Frontal cortex (tissue), 4 donors: ENCODE measurements around the gene CD200R1. TPM values are rescaled to one million over a fixed set of nuclear protein-coding genes. Genes with fewer than 3 reads are reported as not detected.
"Not testable (repeated sequence)": the region's sequence is repeated elsewhere in the genome, so short reads cannot be mapped to it uniquely, and the experiment has no call there.

Source experiments
- DNase-seq, 2 donors: peaks; one replicate each; pipeline ENCODE4 v3.0.0; 2012; ENCODE audit warnings: low spot score in 2 of 2
- FAIRE-seq: peaks from 2 replicates; lab custom pipeline; 2012; peaks lifted over from hg19 to GRCh38; lab: Jason Lieb, UNC
- total RNA-seq: library from RNA; depleted of rRNA; stranded (reverse); fragments of >200 nt; gene quantifications from one replicate; pipeline ENCODE4 v1.2.3, GENCODE V29; 2014
- donor health status: control.
- donor health status: control.
- donor health status: control.

The CD200R1 gene
- total RNA-seq, 1 donor from 2014 or later = 0.82 TPM

- DNase-seq (no peak), FAIRE-seq (no peak)
Measured at GRCh38 chr3:112976953-112977352, 2.0 kb upstream of the CD200R1 start.

DNA sequence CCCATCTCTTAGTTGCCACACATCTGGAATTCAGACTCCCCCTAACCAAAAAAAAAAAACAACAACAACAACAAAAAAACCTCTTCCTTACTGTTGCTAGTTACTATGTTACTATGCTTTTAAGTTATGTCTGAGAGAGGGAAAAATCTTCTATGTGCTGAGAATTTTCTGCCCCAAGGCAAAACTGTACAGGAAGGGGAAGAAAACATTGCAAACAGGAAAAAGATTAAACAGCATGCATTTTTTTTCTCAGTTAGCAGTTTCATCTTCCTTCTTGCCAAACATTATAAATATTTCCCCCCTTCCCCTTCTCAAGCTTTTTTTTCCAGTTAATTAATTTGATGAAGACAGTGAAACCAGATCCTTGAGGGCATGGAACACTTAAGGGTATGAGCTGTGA is 1.1 kb upstream of the CD200R1 start:
- FAIRE-seq = no peak

GRCh38 chr3:112974178-112974517 is 755 bp downstream of the CD200R1 start:
- DNase-seq (no peak), FAIRE-seq (no peak)

More for the DNA sequence above, 1.1 kb upstream of the CD200R1 start:
- DNase-seq = no peak

GRCh38 chr3:112973325-112974177 is 1.4 kb downstream of the CD200R1 start:
- no peak for FAIRE-seq

DNA sequence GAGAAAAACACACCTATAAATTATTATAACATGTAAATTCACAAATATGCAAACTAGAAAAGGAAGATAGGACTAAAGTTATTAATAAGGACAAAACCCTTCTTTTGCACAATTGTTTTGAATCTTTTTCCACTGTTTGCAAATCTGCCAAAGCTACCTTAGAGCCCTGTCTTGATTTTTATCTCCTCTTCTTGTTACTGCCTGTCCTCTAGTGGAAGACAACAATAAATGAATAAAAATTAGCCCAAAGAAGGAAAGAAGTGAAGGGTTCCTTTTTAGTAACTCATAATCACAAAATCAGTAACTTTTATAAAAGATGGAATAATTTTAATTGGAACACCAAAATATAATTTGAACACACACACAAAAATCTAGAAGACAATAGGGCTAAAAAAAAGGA is 2.7 kb downstream of the CD200R1 start:
- FAIRE-seq = no peak
- DNase-seq = no peak

More at GRCh38 chr3:112973325-112974177, 1.4 kb downstream of the CD200R1 start:
- no peak for DNase-seq

- DNase-seq (no peak), FAIRE-seq (no peak)
Measured at GRCh38 chr3:112967828-112968227, 7.1 kb downstream of the CD200R1 start.

DNA sequence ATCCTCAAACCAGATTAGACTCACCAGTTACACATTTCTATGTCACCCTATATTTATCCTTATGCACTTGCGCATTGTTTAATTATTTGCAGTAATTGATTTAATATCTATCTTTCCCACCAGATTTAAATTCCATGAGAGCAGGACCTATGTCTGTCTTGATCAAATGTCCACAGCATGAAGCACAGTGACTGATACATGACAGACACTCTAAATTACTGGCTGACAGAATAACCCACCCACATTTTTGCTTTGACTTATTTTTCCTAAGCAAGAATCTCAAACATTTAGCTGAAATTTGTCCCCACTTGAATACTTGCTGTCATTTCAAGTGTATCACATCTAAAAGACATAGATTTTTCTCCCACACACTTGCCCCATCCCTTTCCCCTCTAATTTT is 7.5 kb downstream of the CD200R1 start:
- no peak for DNase-seq
- FAIRE-seq = no peak

- FAIRE-seq (no peak), DNase-seq (no peak)
Measured at GRCh38 chr3:112966633-112967032, 8.3 kb downstream of the CD200R1 start.

GRCh38 chr3:112965656-112966055 is 9.2 kb downstream of the CD200R1 start:
- DNase-seq = no peak
- FAIRE-seq = no peak

GRCh38 chr3:112963683-112964082 is 11.2 kb downstream of the CD200R1 start:
- FAIRE-seq (no peak), DNase-seq (no peak)

- DNase-seq (no peak), FAIRE-seq (no peak)
Measured at GRCh38 chr3:112958811-112959560, 15.9 kb downstream of the CD200R1 start.

DNA sequence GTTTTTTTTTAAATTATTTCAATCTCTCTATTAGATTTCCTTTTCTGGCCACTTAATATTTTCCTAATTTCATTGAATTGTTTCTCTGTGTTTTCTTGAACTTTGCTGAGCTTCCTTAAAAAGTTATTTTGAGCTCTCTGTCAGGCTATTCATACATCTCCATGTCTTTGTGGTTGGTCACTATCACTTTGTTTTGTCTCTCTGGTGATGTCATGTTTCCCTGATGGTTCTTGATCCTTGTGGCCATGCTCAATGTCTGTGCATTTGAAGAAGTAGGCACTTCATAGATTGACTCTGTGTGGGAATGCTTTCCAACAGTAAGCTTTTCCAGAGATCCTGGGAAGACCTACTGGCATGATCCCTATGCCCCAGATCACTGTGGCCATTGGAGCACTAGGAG is 18.6 kb downstream of the CD200R1 start:
- DNase-seq = no peak
- FAIRE-seq = no peak

DNA sequence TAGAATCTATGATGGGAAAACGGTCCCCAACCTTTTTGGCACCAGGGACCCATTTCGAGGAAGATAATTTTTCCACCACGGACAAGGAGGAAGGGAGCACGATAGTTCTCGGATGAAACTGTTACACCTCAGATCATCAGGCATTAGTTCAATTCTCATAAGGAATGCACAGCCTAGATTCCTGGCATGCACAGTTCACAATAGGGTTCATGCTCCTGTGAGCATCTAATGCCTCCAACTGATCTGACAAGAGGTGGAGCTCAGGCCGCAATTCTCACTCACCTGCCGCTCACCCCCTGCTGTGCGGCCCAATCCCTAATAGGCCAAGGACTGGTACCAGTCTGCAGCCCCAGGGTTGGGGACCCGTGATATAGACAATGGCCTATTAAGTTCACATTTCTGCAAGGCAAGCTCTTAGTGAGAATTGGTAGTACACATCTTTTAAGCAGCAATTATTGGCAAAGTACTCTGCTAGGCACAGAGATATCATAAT is 26.5 kb downstream of the CD200R1 start:
- FAIRE-seq = no peak

GRCh38 chr3:112931736-112932521 is 43.0 kb downstream of the CD200R1 start:
- FAIRE-seq (no peak), DNase-seq (no peak)

More for the DNA sequence above, 26.5 kb downstream of the CD200R1 start:
- no peak for DNase-seq

GRCh38 chr3:112930771-112931170 is 44.1 kb downstream of the CD200R1 start:
- no peak for DNase-seq
- FAIRE-seq = no peak

DNA sequence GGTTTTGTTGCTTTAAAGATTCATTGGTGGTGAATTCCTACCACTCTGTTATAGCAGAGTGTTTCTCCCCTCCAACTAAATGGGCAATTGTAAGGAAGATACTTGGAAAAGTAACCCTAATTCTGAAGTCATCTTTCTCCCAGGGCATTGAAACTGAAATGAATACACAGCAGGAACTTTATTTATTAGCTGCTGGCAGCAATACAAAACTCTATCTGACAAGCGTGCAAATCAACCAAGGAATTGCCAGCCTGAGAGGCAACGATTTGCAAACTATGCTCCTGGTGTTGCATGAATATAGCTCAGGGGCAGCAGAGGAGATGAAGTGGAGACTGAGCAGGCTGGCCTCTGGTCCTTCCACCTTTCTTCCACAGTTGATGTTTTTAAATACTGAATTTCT is 48.9 kb downstream of the CD200R1 start:
- DNase-seq = peak in 1 of 2 donors; percentile 1
- FAIRE-seq = no peak

DNA sequence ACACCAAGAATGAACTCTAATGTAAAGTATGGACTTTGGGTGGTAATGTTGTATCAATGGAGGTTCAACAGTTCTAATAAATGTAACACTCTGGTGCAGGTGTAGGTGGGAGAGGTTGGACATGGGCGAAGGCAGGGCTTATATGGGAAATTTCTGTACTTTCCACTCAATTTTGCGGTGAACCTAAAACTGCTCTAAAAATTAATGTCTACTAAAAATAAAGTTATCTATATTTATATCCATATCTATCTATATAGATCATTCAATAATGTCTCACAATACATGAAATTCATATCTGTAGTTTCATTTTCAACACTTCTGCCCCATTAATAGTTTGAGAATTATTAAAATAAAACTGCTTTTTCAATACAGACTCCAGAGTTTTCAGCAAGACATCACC is 49.3 kb downstream of the CD200R1 start:
- no peak for FAIRE-seq
- DNase-seq = no peak

DNA sequence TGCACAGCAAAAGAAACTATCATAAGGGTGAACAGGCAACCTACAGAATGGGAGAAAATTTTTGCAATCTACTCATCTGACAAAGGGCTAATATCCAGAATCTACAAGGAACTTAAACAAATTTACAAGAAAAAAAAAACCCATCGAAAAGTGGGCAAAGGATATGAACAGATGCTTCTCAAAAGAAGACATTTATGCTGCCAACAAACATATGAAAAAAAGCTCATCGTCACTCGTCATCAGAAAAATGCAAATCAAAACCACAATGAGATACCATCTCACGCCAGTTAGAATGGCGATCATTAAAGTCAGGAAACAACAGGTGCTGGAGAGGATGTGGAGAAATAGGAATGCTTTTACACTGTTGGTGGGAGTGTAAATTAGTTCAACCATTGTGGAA is 55.4 kb downstream of the CD200R1 start:
- not testable (repeated sequence) for FAIRE-seq, DNase-seq

DNA sequence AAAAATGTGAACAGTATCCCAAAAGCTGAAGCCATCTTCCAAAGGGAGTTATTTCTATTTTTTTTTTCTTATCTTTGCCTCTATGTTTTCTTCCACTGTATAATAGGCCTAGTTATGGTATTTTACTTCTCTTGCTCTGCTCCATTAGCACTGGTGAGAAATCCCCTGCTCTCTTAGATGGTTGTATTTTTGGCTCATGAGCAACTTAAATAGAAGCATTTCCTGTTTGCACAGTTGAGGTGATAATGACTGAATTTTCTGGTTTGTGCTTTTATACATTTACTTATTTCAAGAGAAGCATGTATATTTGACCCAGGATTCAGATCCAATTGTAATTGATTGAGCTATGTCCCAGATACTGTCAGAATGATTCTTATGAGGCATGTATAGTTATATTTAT is 66.7 kb downstream of the CD200R1 start:
- DNase-seq (no peak), FAIRE-seq (no peak)

DNA sequence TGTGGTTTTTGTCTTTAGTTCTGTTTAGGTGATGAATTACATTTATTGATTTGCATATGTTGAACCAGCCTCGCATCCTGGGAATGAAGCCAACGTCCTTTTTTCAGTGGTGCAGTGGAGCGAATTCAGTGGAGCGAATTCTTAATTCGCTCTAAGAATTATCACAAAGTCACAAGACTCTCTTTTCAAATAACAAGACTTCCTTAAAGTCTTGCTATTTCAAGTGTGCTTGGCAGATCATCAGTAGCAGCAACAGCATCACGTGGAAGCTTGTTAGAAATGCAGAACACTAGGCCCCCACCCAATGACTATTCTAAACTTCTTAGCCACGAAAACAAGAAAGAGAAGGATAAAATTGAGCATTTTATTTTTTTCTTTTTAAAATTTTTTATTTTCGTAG is 70.1 kb downstream of the CD200R1 start:
- DNase-seq (no peak), FAIRE-seq (no peak)
